Hepatocyte (in vitro differentiated cells): ENCODE results near the gene TMEM30A.

Source experiments
- CTCF ChIP-seq: fragments of 200-600 bp; sonication (generic); IDR thresholded peaks from 2 replicates; pipeline ENCODE4 v1.5.1; 2016; ENCODE audit warnings: antibody characterized with exemption, mild to moderate bottlenecking; ENCODE audit not compliant: poor library complexity
- EZH2phosphoT487 ChIP-seq: fragments of 200-600 bp; sonication (generic); IDR thresholded peaks from one replicate; pipeline ENCODE4 v1.6.1; 2018; ENCODE audit warnings: antibody characterized with exemption, mild to moderate bottlenecking, low read depth, moderate library complexity; ENCODE audit not compliant: unreplicated experiment, severe bottlenecking

GRCh38 chr6:75209184-75209723 lies 75.3 kb downstream of the TMEM30A start:
- no peak for TF ChIP-seq CTCF
- TF ChIP-seq EZH2phosphoT487 = no peak
